NB4 (cell line): ENCODE data around the gene PNMA6A.
"Not testable (repeated sequence)": the region's sequence is repeated elsewhere in the genome, so short reads cannot be mapped to it uniquely, and the experiment has no call there.

Experiments used
- DNase-seq: peaks from one replicate; pipeline ENCODE4 v3.0.0; 2010; ENCODE audit warnings: low read depth
- H3K4me3 ChIP-seq: one replicate; pipeline ENCODE4 v1.5.1; 2011; ENCODE audit warnings: mild to moderate bottlenecking, low read depth, low read length, moderate library complexity
- CTCF ChIP-seq: IDR thresholded peaks from one replicate; pipeline ENCODE4 v1.5.1; 2012; ENCODE audit warnings: low read depth, low read length
- MAX ChIP-seq: IDR thresholded peaks from 2 replicates; pipeline ENCODE4 v1.6.1; 2011; ENCODE audit warnings: low read depth, low read length
- MYC ChIP-seq: IDR thresholded peaks from 2 replicates; pipeline ENCODE4 v1.6.1; 2011; ENCODE audit warnings: low read depth, low read length
- POLR2A ChIP-seq: IDR thresholded peaks from 2 replicates; pipeline ENCODE4 v1.6.1; 2011; ENCODE audit warnings: mild to moderate bottlenecking; ENCODE audit not compliant: insufficient read length; ENCODE audit errors: extremely low read depth

The PNMA6A gene

GRCh38 chrX:153074262-153074899 lies 2.1 kb downstream of the PNMA6A start:
- H3K4me3 ChIP-seq, result no peak overlapping the region
- no peak for DNase-seq
- TF ChIP-seq MAX, result no peak
- no peak for TF ChIP-seq POLR2A
- no peak for TF ChIP-seq MYC
- TF ChIP-seq CTCF, result no peak

GRCh38 chrX:153074935-153075334 lies 2.7 kb downstream of the PNMA6A start:
- DNase-seq, result no peak
- TF ChIP-seq MYC, result no peak
- no peak for TF ChIP-seq MAX
- TF ChIP-seq POLR2A, result no peak
- TF ChIP-seq CTCF, result no peak
- no peak overlapping the region for H3K4me3 ChIP-seq

GRCh38 chrX:153075366-153075765 lies 3.1 kb downstream of the PNMA6A start:
- H3K4me3 ChIP-seq, result no peak overlapping the region
- no peak for DNase-seq
- no peak for TF ChIP-seq POLR2A
- no peak for TF ChIP-seq MAX
- no peak for TF ChIP-seq MYC
- TF ChIP-seq CTCF, result no peak

GRCh38 chrX:153077437-153078135 lies 5.3 kb downstream of the PNMA6A start:
- DNase-seq, H3K4me3 ChIP-seq: not testable (repeated sequence)

GRCh38 chrX:153083238-153083923 lies 11.1 kb downstream of the PNMA6A start:
- not testable (repeated sequence) for DNase-seq, H3K4me3 ChIP-seq

GRCh38 chrX:153102418-153102817 lies 30.2 kb downstream of the PNMA6A start:
- no peak for TF ChIP-seq MYC
- no peak for DNase-seq
- no peak overlapping the region for H3K4me3 ChIP-seq

GRCh38 chrX:153104959-153105358 lies 32.7 kb downstream of the PNMA6A start:
- not testable (repeated sequence) for DNase-seq, H3K4me3 ChIP-seq

- H3K4me3 ChIP-seq, DNase-seq: not testable (repeated sequence)
These were observed 34.0 kb downstream of the PNMA6A start for GRCh38 chrX:153106092-153106801.

GRCh38 chrX:153110735-153111134 lies 38.5 kb downstream of the PNMA6A start:
- not testable (repeated sequence) for H3K4me3 ChIP-seq, DNase-seq

GRCh38 chrX:153113851-153114250 lies 41.6 kb downstream of the PNMA6A start:
- H3K4me3 ChIP-seq, DNase-seq: not testable (repeated sequence)

- not testable (repeated sequence) for DNase-seq, H3K4me3 ChIP-seq
These were observed 45.5 kb downstream of the PNMA6A start for GRCh38 chrX:153117754-153118153.

GRCh38 chrX:153120230-153120629 lies 48.0 kb downstream of the PNMA6A start:
- not testable (repeated sequence) for H3K4me3 ChIP-seq, DNase-seq

GRCh38 chrX:153123468-153123867 lies 51.2 kb downstream of the PNMA6A start:
- H3K4me3 ChIP-seq, DNase-seq: not testable (repeated sequence)
